ENCODE measurements around the gene PTPN11. TPM values are rescaled to one million over a fixed set of nuclear protein-coding genes. Genes with fewer than 3 reads are reported as not detected.
"Not testable (repeated sequence)": the region's sequence is repeated elsewhere in the genome, so short reads cannot be mapped to it uniquely, and the experiment has no call there.

The PTPN11 gene
- total and polyA plus RNA-seq, 7 experiments from 2014 or later = 43.5 to 94.7 (median 47.3) TPM

DNA sequence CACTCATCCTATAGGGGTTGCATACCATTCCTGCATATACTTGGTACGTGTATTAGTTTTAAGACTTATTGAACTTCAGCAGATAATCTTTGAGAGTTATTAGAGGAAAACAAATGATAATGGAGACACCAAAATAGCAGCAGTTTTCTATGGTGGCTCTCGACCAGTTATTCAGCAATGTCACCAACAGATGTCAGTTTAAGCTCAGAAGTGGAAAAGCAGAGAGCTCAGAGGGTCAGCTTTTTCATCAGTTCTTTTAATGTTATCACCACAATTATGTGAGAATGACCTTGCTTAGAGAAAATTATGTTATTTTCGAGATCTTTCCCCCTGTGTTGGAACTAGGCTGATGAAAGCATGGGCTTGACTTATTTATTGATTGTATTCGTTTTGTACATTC, 32.0 kb downstream of the PTPN11 start:
- Mint-ChIP-seq H3K4me1 (peaks cover 0 to 20% (median 13%) of the 10 kb centered on the region in 7 donors), H3K27me3 (no peaks in the 10 kb centered on the region), H3K4me3 (no peak overlapping the region), H3K9me3 (no peaks in the 10 kb centered on the region), H3K36me3 (peaks cover 8 to 47% (median 24%) of the 10 kb centered on the region in 5 donors), H3K27ac (no peak overlapping the region)
- H3K27ac ChIP-seq (ENCODE audit: low read depth, low read length) = no peak overlapping the region
- no peaks in the 10 kb centered on the region for H3K27me3 ChIP-seq (ENCODE audit: control insufficient read depth in 2 of 2, insufficient read depth in 2 of 2, low read length in 2 of 2)
- H3K9me3 ChIP-seq (ENCODE audit: control insufficient read depth in 2 of 3, low read length in 3 of 3) = no peaks in the 10 kb centered on the region
- DNase-seq = no peak
- ATAC-seq = no peak
- no peaks in the 10 kb centered on the region for H3K4me1 ChIP-seq (ENCODE audit: control insufficient read depth in 2 of 2, insufficient read depth in 2 of 2, low read length in 2 of 2)
- intact Hi-C loops (cut with micrococcal nuclease) = no loop called here
- no peak overlapping the region for H3K4me3 ChIP-seq (ENCODE audit: low read length)
- CTCF ChIA-PET = interaction anchor here (0.5 kb wide), 1 partner anchor 709 kb away, joined by 3 read pairs; no protein-coding TSS in a partner anchor
- peaks cover 4 to 53% (median 13%) of the 10 kb centered on the region in 3 experiments for H3K36me3 ChIP-seq (ENCODE audit: control insufficient read depth in 2 of 3, insufficient read depth in 3 of 3, low read length in 3 of 3)
- POLR2A ChIA-PET = no interaction called here

DNA sequence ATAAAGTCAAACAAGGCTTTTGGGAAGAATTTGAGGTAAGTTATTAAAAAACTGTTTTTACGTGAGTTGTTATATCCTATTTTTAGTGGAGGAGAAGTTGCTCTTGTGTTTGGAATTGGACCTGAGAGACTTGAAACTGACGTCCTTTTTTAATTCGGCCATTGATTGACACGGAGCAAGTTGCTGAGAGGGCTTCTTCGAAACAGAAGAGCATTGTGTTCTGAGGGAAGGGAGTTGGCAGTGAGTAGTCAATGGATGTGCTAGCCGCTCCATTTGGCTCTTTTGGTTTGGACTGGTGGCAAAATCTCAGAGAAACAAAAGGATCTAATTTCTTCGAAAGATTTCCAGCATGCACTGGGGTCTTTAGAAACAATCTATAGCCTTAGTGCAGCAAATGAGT, 37.3 kb downstream of the PTPN11 start:
- no peak overlapping the region for H3K27ac Mint-ChIP-seq
- no peak overlapping the region for H3K27ac ChIP-seq (ENCODE audit: low read depth, low read length)
- H3K9me3 ChIP-seq (ENCODE audit: control insufficient read depth in 2 of 3, low read length in 3 of 3) = no peaks in the 10 kb centered on the region
- intact Hi-C loops (cut with micrococcal nuclease) = no loop called here
- ATAC-seq = no peak
- peaks cover 0 to 8% (median 0%) of the 10 kb centered on the region in 7 donors for H3K4me1 Mint-ChIP-seq
- no peak for DNase-seq
- peaks cover 28 to 63% (median 46%) of the 10 kb centered on the region in 5 donors for H3K36me3 Mint-ChIP-seq
- H3K27me3 ChIP-seq (ENCODE audit: control insufficient read depth in 2 of 2, insufficient read depth in 2 of 2, low read length in 2 of 2) = no peaks in the 10 kb centered on the region
- H3K27me3 Mint-ChIP-seq = no peaks in the 10 kb centered on the region
- peaks cover 0 to 3% (median 0%) of the 10 kb centered on the region in 11 donors for H3K9me3 Mint-ChIP-seq
- H3K4me3 ChIP-seq (ENCODE audit: low read length) = no peak overlapping the region
- POLR2A ChIA-PET = no interaction called here
- no peak overlapping the region for H3K4me3 Mint-ChIP-seq
- peaks cover 12 to 57% (median 21%) of the 10 kb centered on the region in 3 experiments for H3K36me3 ChIP-seq (ENCODE audit: control insufficient read depth in 2 of 3, insufficient read depth in 3 of 3, low read length in 3 of 3)
- CTCF ChIA-PET = no interaction called here
- H3K4me1 ChIP-seq (ENCODE audit: control insufficient read depth in 2 of 2, insufficient read depth in 2 of 2, low read length in 2 of 2) = no peaks in the 10 kb centered on the region

- H3K27ac ChIP-seq (ENCODE audit: low read depth, low read length); H3K4me1 ChIP-seq (ENCODE audit: control insufficient read depth in 2 of 2, insufficient read depth in 2 of 2, low read length in 2 of 2); H3K9me3 ChIP-seq (ENCODE audit: control insufficient read depth in 2 of 3, low read length in 3 of 3); ATAC-seq; H3K27me3 ChIP-seq (ENCODE audit: control insufficient read depth in 2 of 2, insufficient read depth in 2 of 2, low read length in 2 of 2); DNase-seq; H3K4me3 Mint-ChIP-seq; CTCF ChIA-PET; intact Hi-C loops (cut with micrococcal nuclease); H3K27me3 Mint-ChIP-seq; H3K9me3 Mint-ChIP-seq; H3K4me3 ChIP-seq (ENCODE audit: low read length): not testable (repeated sequence)
- Mint-ChIP-seq H3K36me3 (peaks cover 28 to 63% (median 44%) of the 10 kb centered on the region in 5 donors), H3K27ac (peak overlapping the region in 1 of 9 donors; percentile 59), H3K4me1 (peaks cover 0 to 11% (median 0%) of the 10 kb centered on the region in 7 donors)
- POLR2A ChIA-PET = interaction anchor here (0.5 kb wide), 1 partner anchor 33 kb away, joined by 10 read pairs; no protein-coding TSS in a partner anchor
- H3K36me3 ChIP-seq (ENCODE audit: control insufficient read depth in 2 of 3, insufficient read depth in 3 of 3, low read length in 3 of 3) = peaks cover 12 to 53% (median 21%) of the 10 kb centered on the region in 3 experiments
Measured at GRCh38 chr12:112457142-112457541, 38.4 kb downstream of the PTPN11 start.

DNA sequence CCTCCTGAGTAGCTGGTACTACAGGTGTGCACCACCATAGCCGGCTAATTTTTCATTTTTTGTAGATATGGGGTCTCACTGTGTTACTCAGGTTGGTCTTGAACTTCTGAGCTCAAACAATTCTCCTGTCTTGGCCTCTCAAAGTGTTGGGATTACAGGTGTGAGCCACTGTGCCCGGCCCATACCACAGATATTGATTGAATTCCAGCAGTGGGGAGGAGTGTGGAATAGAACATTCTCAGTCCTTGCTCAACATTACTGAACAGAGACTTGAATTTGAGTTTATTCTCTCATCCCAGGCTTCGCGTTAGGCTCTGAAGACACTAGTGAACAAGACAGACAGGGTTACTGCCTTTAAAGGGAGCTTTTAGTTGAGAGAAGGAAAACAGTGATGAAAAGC, 39.6 kb downstream of the PTPN11 start:
- no peaks in the 10 kb centered on the region for H3K27me3 Mint-ChIP-seq

GRCh38 chr12:112458751-112459150, 40.0 kb downstream of the PTPN11 start:
- DNase-seq (no peak), ATAC-seq (no peak)
- Mint-ChIP-seq H3K27ac (no peak overlapping the region), H3K36me3 (peaks cover 28 to 60% (median 39%) of the 10 kb centered on the region in 5 donors), H3K4me3 (no peak overlapping the region), H3K27me3 (no peaks in the 10 kb centered on the region), H3K9me3 (peaks cover 0 to 3% (median 0%) of the 10 kb centered on the region in 11 donors), H3K4me1 (peaks cover 0 to 11% (median 3%) of the 10 kb centered on the region in 7 donors)
- ChIA-PET POLR2A (no interaction called here), CTCF (no interaction called here)
- H3K27me3 ChIP-seq (ENCODE audit: control insufficient read depth in 2 of 2, insufficient read depth in 2 of 2, low read length in 2 of 2) = no peaks in the 10 kb centered on the region
- intact Hi-C loops (cut with micrococcal nuclease) = no loop called here
- H3K27ac ChIP-seq (ENCODE audit: low read depth, low read length) = no peak overlapping the region
- H3K4me3 ChIP-seq (ENCODE audit: low read length) = no peak overlapping the region
- no peaks in the 10 kb centered on the region for H3K9me3 ChIP-seq (ENCODE audit: control insufficient read depth in 2 of 3, low read length in 3 of 3)
- H3K36me3 ChIP-seq (ENCODE audit: control insufficient read depth in 2 of 3, insufficient read depth in 3 of 3, low read length in 3 of 3) = peaks cover 12 to 44% (median 21%) of the 10 kb centered on the region in 3 experiments
- no peaks in the 10 kb centered on the region for H3K4me1 ChIP-seq (ENCODE audit: control insufficient read depth in 2 of 2, insufficient read depth in 2 of 2, low read length in 2 of 2)

More for the DNA sequence above, 39.6 kb downstream of the PTPN11 start:
- Histone ChIP-seq H3K27me3 (ENCODE audit: control insufficient read depth in 2 of 2, insufficient read depth in 2 of 2, low read length in 2 of 2) (no peaks in the 10 kb centered on the region), H3K4me3 (ENCODE audit: low read length) (no peak overlapping the region), H3K9me3 (ENCODE audit: control insufficient read depth in 2 of 3, low read length in 3 of 3) (no peaks in the 10 kb centered on the region), H3K36me3 (ENCODE audit: control insufficient read depth in 2 of 3, insufficient read depth in 3 of 3, low read length in 3 of 3) (peaks cover 12 to 48% (median 21%) of the 10 kb centered on the region in 3 experiments), H3K27ac (ENCODE audit: low read depth, low read length) (no peak overlapping the region), H3K4me1 (ENCODE audit: control insufficient read depth in 2 of 2, insufficient read depth in 2 of 2, low read length in 2 of 2) (no peaks in the 10 kb centered on the region)
- intact Hi-C loops (cut with micrococcal nuclease) = no loop called here
- ChIA-PET CTCF (no interaction called here), POLR2A (no interaction called here)
- Mint-ChIP-seq H3K9me3 (peaks cover 0 to 3% (median 0%) of the 10 kb centered on the region in 11 donors), H3K4me1 (peaks cover 0 to 11% (median 2%) of the 10 kb centered on the region in 7 donors), H3K27ac (no peak overlapping the region), H3K36me3 (peaks cover 28 to 58% (median 39%) of the 10 kb centered on the region in 5 donors), H3K4me3 (no peak overlapping the region)
- ATAC-seq = no peak
- DNase-seq = no peak

DNA sequence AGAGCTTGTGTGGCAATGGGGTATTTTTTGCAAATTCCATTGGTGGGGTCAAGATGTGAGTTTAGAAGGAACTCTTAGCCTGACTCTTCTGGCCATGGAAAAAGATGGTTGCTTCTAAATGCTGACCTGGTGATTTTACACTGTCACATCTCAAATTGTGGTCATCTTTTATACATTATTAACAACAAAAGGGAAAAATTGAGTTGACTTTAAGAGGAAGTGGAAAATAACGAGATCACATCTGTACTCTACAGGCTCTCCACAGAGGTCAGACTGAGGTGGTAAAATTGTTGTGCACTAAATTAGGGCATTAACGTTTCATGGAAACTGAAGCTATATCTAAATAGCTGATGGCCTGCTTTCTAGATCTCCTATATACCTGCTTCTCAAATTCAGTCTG, 44.7 kb downstream of the PTPN11 start:
- CTCF ChIA-PET = no interaction called here
- ATAC-seq (no peak), DNase-seq (no peak)
- no peaks in the 10 kb centered on the region for H3K9me3 ChIP-seq (ENCODE audit: control insufficient read depth in 2 of 3, low read length in 3 of 3)
- Mint-ChIP-seq H3K27me3 (no peaks in the 10 kb centered on the region), H3K36me3 (peaks cover 13 to 49% (median 20%) of the 10 kb centered on the region in 5 donors), H3K4me3 (no peak overlapping the region), H3K4me1 (peaks cover 0 to 22% (median 6%) of the 10 kb centered on the region in 7 donors), H3K9me3 (no peaks in the 10 kb centered on the region), H3K27ac (no peak overlapping the region)
- no peak overlapping the region for H3K27ac ChIP-seq (ENCODE audit: low read depth, low read length)
- POLR2A ChIA-PET = interaction anchor here (0.5 kb wide), 1 partner anchor 321 kb away, joined by 3 read pairs; no protein-coding TSS in a partner anchor
- H3K4me1 ChIP-seq (ENCODE audit: control insufficient read depth in 2 of 2, insufficient read depth in 2 of 2, low read length in 2 of 2) = no peaks in the 10 kb centered on the region
- H3K36me3 ChIP-seq (ENCODE audit: control insufficient read depth in 2 of 3, insufficient read depth in 3 of 3, low read length in 3 of 3) = peaks cover 0 to 3% (median 0%) of the 10 kb centered on the region in 3 experiments
- H3K4me3 ChIP-seq (ENCODE audit: low read length) = no peak overlapping the region
- intact Hi-C loops (cut with micrococcal nuclease) = no loop called here
- no peaks in the 10 kb centered on the region for H3K27me3 ChIP-seq (ENCODE audit: control insufficient read depth in 2 of 2, insufficient read depth in 2 of 2, low read length in 2 of 2)

- Mint-ChIP-seq H3K27me3 (no peaks in the 10 kb centered on the region), H3K9me3 (no peaks in the 10 kb centered on the region), H3K4me1 (peaks cover 0 to 19% (median 6%) of the 10 kb centered on the region in 7 donors), H3K4me3 (no peak overlapping the region), H3K27ac (peak overlapping the region in 1 of 9 donors; percentile 36), H3K36me3 (peaks cover 13 to 42% (median 17%) of the 10 kb centered on the region in 5 donors)
- Histone ChIP-seq H3K36me3 (ENCODE audit: control insufficient read depth in 2 of 3, insufficient read depth in 3 of 3, low read length in 3 of 3) (no peaks in the 10 kb centered on the region), H3K27ac (ENCODE audit: low read depth, low read length) (no peak overlapping the region), H3K4me3 (ENCODE audit: low read length) (no peak overlapping the region), H3K9me3 (ENCODE audit: control insufficient read depth in 2 of 3, low read length in 3 of 3) (no peaks in the 10 kb centered on the region), H3K27me3 (ENCODE audit: control insufficient read depth in 2 of 2, insufficient read depth in 2 of 2, low read length in 2 of 2) (no peaks in the 10 kb centered on the region), H3K4me1 (ENCODE audit: control insufficient read depth in 2 of 2, insufficient read depth in 2 of 2, low read length in 2 of 2) (no peaks in the 10 kb centered on the region)
- ATAC-seq (no peak), DNase-seq (no peak)
- intact Hi-C loops (cut with micrococcal nuclease) = no loop called here
- POLR2A ChIA-PET = no interaction called here
- CTCF ChIA-PET = no interaction called here
Measured at GRCh38 chr12:112464605-112465004, 45.9 kb downstream of the PTPN11 start.
